ENCODE results near the gene MED8.

GRCh38 chr1:43348343-43348808, 41.2 kb downstream of the MED8 start:
- TF ChIP-seq CTCF (IDR thresholded peaks at IDR 0.05) (no peak), POLR2A (IDR thresholded peaks at IDR 0.05) (no peak)

Measured in lower leg skin (tissue), 3 donors.